Neural crest cell (in vitro differentiated cells): ENCODE data around the gene CIROP. TPM values are rescaled to one million over a fixed set of nuclear protein-coding genes. Genes with fewer than 3 reads are reported as not detected.

Experiments used
- DNase-seq: peaks from one replicate; pipeline ENCODE4 v3.0.0; 2021; ENCODE audit warnings: low read depth, mixed read lengths, low spot score
- H3K27ac Mint-ChIP-seq: one replicate; pipeline ENCODE4 v1.8.0; 2021; ENCODE audit warnings: mild to moderate bottlenecking, mixed read lengths; ENCODE audit not compliant: unreplicated experiment
- H3K27me3 Mint-ChIP-seq: 2 replicates; pipeline ENCODE4 v1.8.0; 2021; ENCODE audit warnings: low read depth, mild to moderate bottlenecking, mixed read lengths
- H3K36me3 Mint-ChIP-seq: 2 replicates; pipeline ENCODE4 v1.8.0; 2021; ENCODE audit warnings: low read depth, mild to moderate bottlenecking, mixed read lengths
- H3K4me1 Mint-ChIP-seq: 2 replicates; pipeline ENCODE4 v1.8.0; 2021; ENCODE audit warnings: mixed read lengths
- H3K4me3 Mint-ChIP-seq: one replicate; pipeline ENCODE4 v1.8.0; 2021; ENCODE audit warnings: mild to moderate bottlenecking, mixed read lengths
- H3K9me3 Mint-ChIP-seq: 2 replicates; pipeline ENCODE4 v1.8.0; 2021; ENCODE audit warnings: mixed read lengths
- long read RNA-seq: library from polyadenylated mRNA; unstranded; transcript quantifications from one replicate; pipeline ENCODE4 v2.0.0, GENCODE V29; 2020
- total RNA-seq: library from RNA; stranded (reverse); gene quantifications from 2 replicates; pipeline ENCODE4 v1.2.1, GENCODE V29; 2021
- TF ChIP-seq, protein P1 (sequence below): fragments of 200-600 bp; sonication (generic); conservative IDR thresholded peaks from 2 replicates; pipeline ENCODE4 v1.5.0; 2021; ENCODE audit warnings: antibody characterized with exemption, mild to moderate bottlenecking

The CIROP gene, protein sequence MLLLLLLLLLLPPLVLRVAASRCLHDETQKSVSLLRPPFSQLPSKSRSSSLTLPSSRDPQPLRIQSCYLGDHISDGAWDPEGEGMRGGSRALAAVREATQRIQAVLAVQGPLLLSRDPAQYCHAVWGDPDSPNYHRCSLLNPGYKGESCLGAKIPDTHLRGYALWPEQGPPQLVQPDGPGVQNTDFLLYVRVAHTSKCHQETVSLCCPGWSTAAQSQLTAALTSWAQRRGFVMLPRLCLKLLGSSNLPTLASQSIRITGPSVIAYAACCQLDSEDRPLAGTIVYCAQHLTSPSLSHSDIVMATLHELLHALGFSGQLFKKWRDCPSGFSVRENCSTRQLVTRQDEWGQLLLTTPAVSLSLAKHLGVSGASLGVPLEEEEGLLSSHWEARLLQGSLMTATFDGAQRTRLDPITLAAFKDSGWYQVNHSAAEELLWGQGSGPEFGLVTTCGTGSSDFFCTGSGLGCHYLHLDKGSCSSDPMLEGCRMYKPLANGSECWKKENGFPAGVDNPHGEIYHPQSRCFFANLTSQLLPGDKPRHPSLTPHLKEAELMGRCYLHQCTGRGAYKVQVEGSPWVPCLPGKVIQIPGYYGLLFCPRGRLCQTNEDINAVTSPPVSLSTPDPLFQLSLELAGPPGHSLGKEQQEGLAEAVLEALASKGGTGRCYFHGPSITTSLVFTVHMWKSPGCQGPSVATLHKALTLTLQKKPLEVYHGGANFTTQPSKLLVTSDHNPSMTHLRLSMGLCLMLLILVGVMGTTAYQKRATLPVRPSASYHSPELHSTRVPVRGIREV
- not detected in 2 replicates for total RNA-seq
- long read RNA-seq: 0 reads

DNA sequence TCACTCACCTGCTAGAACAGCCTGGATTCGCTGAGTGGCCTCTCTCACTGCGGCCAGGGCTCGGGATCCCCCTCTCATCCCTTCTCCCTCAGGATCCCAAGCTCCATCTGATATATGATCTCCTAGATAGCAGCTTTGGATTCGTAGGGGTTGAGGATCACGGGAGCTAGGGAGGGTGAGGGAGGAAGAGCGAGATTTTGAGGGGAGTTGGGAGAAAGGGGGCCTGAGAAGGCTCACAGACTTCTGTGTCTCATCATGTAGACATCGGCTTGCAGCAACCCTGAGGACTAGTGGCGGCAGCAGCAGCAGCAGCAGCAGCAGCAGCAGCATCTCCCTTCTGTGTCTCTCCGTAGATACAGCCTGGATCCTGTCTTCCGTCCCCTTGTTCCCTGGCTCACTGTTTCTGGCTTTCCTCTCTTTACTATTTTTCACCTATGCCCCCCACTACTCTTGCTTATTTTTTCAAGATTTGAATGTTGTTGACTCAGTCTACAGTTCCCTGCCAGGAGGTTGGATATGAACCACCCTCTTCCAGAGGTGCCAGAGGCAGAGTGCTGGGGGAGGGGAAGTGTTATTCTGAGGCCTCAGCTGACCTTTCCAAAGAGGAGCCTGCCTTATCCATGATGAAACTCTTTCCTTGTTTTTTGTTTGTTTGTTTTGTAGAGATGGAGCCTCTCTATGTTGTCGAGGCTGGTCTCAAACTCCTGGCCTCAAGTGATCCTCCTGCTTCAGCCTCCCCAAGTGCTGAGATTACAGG, at the start of gene CIROP:
CIROP (minus strand) TSS at position 399 of the 757 bp plus-strand sequence; CDS start at position 330, 69 bp downstream.
- TF ChIP-seq, protein P1, sequence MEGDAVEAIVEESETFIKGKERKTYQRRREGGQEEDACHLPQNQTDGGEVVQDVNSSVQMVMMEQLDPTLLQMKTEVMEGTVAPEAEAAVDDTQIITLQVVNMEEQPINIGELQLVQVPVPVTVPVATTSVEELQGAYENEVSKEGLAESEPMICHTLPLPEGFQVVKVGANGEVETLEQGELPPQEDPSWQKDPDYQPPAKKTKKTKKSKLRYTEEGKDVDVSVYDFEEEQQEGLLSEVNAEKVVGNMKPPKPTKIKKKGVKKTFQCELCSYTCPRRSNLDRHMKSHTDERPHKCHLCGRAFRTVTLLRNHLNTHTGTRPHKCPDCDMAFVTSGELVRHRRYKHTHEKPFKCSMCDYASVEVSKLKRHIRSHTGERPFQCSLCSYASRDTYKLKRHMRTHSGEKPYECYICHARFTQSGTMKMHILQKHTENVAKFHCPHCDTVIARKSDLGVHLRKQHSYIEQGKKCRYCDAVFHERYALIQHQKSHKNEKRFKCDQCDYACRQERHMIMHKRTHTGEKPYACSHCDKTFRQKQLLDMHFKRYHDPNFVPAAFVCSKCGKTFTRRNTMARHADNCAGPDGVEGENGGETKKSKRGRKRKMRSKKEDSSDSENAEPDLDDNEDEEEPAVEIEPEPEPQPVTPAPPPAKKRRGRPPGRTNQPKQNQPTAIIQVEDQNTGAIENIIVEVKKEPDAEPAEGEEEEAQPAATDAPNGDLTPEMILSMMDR: no peak
- peaks cover 9% of the 10 kb centered on the region for H3K4me1 Mint-ChIP-seq
- no peaks in the 10 kb centered on the region for H3K9me3 Mint-ChIP-seq
- peaks cover 13% of the 10 kb centered on the region for H3K27me3 Mint-ChIP-seq
- H3K4me3 Mint-ChIP-seq: no peak within 1 kb of the TSS
- no peak for DNase-seq
- H3K27ac Mint-ChIP-seq: peak within 1 kb of the TSS; percentile 5
- H3K36me3 Mint-ChIP-seq: no peaks in the 10 kb centered on the region

DNA sequence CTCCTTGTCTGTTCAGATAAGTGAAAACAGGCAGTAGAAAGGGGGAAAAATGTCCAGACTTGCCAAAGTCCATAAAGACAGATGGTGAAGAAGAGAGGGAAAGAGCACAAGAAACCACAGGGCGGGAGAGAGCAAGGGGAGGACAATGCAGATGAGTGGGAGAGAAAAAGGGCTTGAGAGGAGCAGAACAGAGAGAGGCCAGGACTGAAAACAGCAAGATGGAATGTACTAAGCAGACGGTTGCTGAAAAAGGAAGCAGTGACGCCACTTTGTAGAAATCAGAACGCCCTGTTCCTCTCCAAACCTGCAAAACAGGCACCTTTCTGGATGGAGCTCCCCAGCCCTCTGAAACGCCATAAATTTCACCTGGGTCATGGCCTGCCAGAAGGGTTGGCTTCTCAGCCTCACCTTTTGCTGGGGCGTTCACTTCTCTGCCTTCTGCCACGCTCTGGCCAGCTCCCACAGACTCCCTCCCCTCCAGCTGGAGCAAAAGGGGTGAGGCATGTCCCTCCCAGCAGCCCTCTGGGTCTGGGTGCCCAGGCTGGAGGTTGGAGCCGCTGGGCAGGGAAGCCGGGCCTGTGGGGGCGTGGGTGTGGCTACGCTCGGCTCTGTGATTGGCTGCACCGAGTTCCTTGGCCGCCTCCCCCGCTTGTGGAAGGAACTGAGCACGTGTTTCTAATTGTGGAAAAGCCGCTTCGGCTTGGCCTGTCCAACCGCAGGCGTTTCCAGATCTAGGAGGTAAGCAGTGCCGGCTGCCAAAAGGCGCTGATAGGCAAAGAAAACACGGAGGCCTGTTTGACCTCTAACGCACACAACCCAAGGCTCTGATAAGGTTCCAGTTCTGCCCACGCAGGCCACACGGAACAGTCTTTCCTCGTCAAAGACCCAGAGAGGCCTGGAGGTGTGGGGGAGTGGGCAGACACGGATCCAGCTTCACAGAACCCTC, 49.3 kb upstream of the CIROP start:
- no peak for DNase-seq
- H3K4me3 Mint-ChIP-seq: no peak overlapping the region
- H3K27ac Mint-ChIP-seq: no peak overlapping the region
- no peaks in the 10 kb centered on the region for H3K36me3 Mint-ChIP-seq
- no peaks in the 10 kb centered on the region for H3K9me3 Mint-ChIP-seq
- H3K4me1 Mint-ChIP-seq: peaks cover 8% of the 10 kb centered on the region
- TF ChIP-seq, protein P1: no peak
- no peaks in the 10 kb centered on the region for H3K27me3 Mint-ChIP-seq

DNA sequence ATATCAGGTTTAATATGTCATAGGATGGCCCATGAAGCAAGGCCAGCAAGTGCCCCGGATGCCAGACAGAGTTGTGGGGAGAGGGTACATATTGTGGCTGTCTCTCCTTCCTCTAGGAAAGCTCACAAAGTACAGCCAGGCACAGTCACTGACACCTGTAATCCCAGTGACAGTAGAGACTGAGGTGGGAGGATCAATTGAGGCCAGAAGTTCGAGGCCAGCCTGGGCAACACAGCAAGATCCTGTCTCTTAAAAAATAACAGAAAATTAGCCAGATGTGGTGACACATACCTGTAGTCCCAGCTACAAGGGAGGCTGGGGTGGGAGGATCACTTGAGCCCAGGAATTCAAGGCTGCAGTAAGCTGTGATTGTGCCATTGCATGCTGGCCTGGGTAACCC, 46.6 kb upstream of the CIROP start:
- Mint-ChIP-seq H3K9me3 (peaks cover 3% of the 10 kb centered on the region), H3K27me3 (no peaks in the 10 kb centered on the region), H3K36me3 (no peaks in the 10 kb centered on the region), H3K4me1 (peaks cover 8% of the 10 kb centered on the region), H3K4me3 (no peak overlapping the region), H3K27ac (no peak overlapping the region)
- DNase-seq: no peak
- TF ChIP-seq, protein P1: no peak

DNA sequence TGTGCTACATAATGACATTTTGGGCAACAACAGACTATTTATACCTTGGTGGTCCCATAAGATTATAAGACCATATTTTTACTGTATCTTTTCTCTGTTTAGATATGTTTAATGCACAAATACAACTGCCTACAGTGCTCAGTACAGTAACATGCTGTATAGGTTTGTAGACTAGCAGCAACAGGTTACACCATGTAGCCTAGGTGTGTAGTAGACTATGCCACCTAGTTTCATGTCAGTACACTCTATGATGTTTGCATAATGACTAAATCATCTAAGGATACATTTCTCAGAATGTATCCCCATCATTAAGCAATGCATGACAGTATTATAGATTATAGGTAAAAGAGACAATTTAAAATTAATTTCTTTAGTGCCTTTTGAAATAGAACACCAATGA, 45.0 kb upstream of the CIROP start:
- Mint-ChIP-seq H3K27ac (no peak overlapping the region), H3K9me3 (peaks cover 3% of the 10 kb centered on the region), H3K4me3 (no peak overlapping the region), H3K36me3 (no peaks in the 10 kb centered on the region), H3K4me1 (peaks cover 4% of the 10 kb centered on the region), H3K27me3 (no peaks in the 10 kb centered on the region)
- TF ChIP-seq, protein P1: no peak
- DNase-seq: no peak
